ENCODE measurements around the gene PBX1. TPM values are rescaled to one million over a fixed set of nuclear protein-coding genes. Genes with fewer than 3 reads are reported as not detected.

PBX1 gene
- total RNA-seq, 2 donors from 2014 or later: 59.9 to 79.2 TPM

DNA sequence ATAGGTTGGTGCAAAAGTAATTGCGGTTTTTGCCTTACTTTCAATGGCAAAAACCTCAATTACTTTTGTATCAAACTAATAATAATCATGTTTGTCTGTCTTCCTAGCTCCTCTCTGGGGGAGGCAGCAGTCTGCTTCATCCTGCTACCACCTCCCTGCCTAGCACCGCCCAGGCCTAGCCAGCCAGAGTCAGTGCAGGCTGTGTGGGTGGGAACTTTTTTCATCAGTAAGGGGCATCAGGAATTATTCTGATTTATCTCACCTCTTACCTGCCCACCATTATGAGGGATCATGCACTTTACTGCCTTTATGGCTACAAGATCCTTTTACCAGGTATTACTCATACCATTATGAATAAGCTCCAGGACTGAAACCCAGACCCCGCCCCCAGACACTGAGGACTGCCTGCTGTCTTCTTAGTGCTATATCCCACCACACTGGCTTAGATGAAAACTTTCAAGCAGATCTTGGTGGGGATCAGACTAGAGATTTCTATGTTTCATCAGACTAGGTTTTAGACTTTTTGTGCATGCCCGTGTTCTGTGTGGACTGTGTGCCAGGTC, 116.4 kb downstream of the PBX1 start:
- Histone ChIP-seq H3K9ac (ENCODE audit: extremely low read depth, low read length, poor library complexity, severe bottlenecking) (no peak overlapping the region), H3K4me1 (ENCODE audit: control insufficient read depth, insufficient read depth, low read length) (no peaks in the 10 kb centered on the region), H3K36me3 (ENCODE audit: control insufficient read depth, insufficient read depth, low read length) (no peaks in the 10 kb centered on the region), H3K27me3 (ENCODE audit: control insufficient read depth, insufficient read depth, low read length, poor library complexity, severe bottlenecking) (no peaks in the 10 kb centered on the region), H3K27ac (ENCODE audit: low read depth, low read length) (no peak overlapping the region), H3K4me3 (ENCODE audit: low read length) (no peak overlapping the region), H3K9me3 (ENCODE audit: control insufficient read depth, low read length) (no peaks in the 10 kb centered on the region)
- Mint-ChIP-seq H3K27me3 (ENCODE audit: insufficient read depth) (no peaks in the 10 kb centered on the region), H3K4me1 (peaks cover 15% of the 10 kb centered on the region), H3K27ac (no peak overlapping the region), H3K9me3 (no peaks in the 10 kb centered on the region), H3K36me3 (ENCODE audit: low read depth) (peaks cover 11% of the 10 kb centered on the region), H3K4me3 (no peak overlapping the region)
- WGBS, 2 experiments (ENCODE audit: insufficient coverage in 1 of 2, insufficient read length in 1 of 2): 95 to 100% methylated on average over 1 to 4 of the region's 4 CpGs
- TF ChIP-seq, protein P1, sequence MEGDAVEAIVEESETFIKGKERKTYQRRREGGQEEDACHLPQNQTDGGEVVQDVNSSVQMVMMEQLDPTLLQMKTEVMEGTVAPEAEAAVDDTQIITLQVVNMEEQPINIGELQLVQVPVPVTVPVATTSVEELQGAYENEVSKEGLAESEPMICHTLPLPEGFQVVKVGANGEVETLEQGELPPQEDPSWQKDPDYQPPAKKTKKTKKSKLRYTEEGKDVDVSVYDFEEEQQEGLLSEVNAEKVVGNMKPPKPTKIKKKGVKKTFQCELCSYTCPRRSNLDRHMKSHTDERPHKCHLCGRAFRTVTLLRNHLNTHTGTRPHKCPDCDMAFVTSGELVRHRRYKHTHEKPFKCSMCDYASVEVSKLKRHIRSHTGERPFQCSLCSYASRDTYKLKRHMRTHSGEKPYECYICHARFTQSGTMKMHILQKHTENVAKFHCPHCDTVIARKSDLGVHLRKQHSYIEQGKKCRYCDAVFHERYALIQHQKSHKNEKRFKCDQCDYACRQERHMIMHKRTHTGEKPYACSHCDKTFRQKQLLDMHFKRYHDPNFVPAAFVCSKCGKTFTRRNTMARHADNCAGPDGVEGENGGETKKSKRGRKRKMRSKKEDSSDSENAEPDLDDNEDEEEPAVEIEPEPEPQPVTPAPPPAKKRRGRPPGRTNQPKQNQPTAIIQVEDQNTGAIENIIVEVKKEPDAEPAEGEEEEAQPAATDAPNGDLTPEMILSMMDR (conservative IDR thresholded peaks at IDR 0.05): no peak
- no peak for DNase-seq

DNA sequence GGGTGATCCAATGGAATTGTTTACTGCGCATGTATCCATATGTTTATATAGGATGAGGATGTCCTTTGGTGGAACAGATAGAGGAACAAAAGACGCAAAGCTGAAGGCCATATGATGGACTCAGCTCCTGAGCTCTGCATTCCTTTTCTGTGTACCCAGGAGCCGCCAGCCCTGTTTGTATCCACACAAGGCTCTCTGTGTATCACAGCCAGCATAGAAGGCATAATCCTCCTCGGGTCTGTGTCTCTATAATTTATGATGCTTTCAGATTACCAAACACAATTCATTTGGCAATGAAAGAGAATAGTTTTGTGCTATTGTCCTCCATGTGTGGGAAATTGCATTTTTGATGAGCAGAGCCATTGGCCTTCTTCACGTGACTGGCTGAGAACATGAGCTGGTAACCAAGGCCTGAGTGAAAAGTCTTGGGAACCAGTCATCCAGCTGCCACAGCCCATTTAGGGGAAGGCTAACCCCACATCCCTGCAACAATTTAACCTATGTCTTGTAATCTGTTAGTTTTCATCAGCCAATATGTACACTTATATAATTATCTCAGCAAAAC, 119.2 kb downstream of the PBX1 start:
- Histone ChIP-seq H3K4me3 (ENCODE audit: low read length) (no peak overlapping the region), H3K36me3 (ENCODE audit: control insufficient read depth, insufficient read depth, low read length) (no peaks in the 10 kb centered on the region), H3K27ac (ENCODE audit: low read depth, low read length) (no peak overlapping the region), H3K4me1 (ENCODE audit: control insufficient read depth, insufficient read depth, low read length) (no peaks in the 10 kb centered on the region), H3K27me3 (ENCODE audit: control insufficient read depth, insufficient read depth, low read length, poor library complexity, severe bottlenecking) (no peaks in the 10 kb centered on the region), H3K9ac (ENCODE audit: extremely low read depth, low read length, poor library complexity, severe bottlenecking) (no peak overlapping the region), H3K9me3 (ENCODE audit: control insufficient read depth, low read length) (no peaks in the 10 kb centered on the region)
- DNase-seq: no peak
- Mint-ChIP-seq H3K36me3 (ENCODE audit: low read depth) (peaks cover 14% of the 10 kb centered on the region), H3K27ac (no peak overlapping the region), H3K4me1 (peaks cover 6% of the 10 kb centered on the region), H3K27me3 (ENCODE audit: insufficient read depth) (no peaks in the 10 kb centered on the region), H3K4me3 (no peak overlapping the region), H3K9me3 (no peaks in the 10 kb centered on the region)
- TF ChIP-seq, protein P1 (conservative IDR thresholded peaks at IDR 0.05): no peak
- 91 to 100% methylated on average over 4 to 5 of the region's 5 CpGs for WGBS, 2 experiments (ENCODE audit: insufficient coverage in 1 of 2, insufficient read length in 1 of 2)

DNA sequence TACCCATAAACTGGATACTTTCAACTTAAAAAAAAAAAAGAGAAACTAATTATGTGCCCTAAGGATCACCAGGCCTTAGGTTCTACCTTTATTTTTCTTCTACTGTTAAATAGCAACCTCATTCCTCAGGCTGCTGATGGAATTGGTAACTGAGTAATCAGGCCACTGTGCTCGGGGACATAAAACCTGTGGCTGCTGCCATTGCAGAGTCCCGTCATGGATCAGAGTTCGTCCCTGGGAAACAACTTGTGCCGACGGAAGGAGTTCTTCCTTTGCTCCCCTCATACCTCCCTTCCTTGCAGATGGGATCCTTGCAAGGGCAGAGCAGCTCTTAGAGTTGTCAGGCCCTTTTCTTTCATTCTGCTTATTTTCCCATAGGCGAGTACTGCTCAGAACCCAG, 123.6 kb downstream of the PBX1 start:
- Mint-ChIP-seq H3K27me3 (ENCODE audit: insufficient read depth) (no peaks in the 10 kb centered on the region), H3K4me3 (no peak overlapping the region), H3K36me3 (ENCODE audit: low read depth) (peaks cover 22% of the 10 kb centered on the region), H3K9me3 (no peaks in the 10 kb centered on the region), H3K27ac (peak overlapping the region; percentile 52), H3K4me1 (peaks cover 10% of the 10 kb centered on the region)
- TF ChIP-seq, protein P1 (conservative IDR thresholded peaks at IDR 0.05): no peak
- H3K9me3 ChIP-seq (ENCODE audit: control insufficient read depth, low read length): no peaks in the 10 kb centered on the region
- 90 to 97% methylated on average over 5 to 6 of the region's 6 CpGs for WGBS, 2 experiments (ENCODE audit: insufficient coverage in 1 of 2, insufficient read length in 1 of 2)
- no peak overlapping the region for H3K9ac ChIP-seq (ENCODE audit: extremely low read depth, low read length, poor library complexity, severe bottlenecking)
- DNase-seq: no peak
- no peaks in the 10 kb centered on the region for H3K36me3 ChIP-seq (ENCODE audit: control insufficient read depth, insufficient read depth, low read length)
- H3K4me1 ChIP-seq (ENCODE audit: control insufficient read depth, insufficient read depth, low read length): no peaks in the 10 kb centered on the region
- H3K4me3 ChIP-seq (ENCODE audit: low read length): no peak overlapping the region
- H3K27ac ChIP-seq (ENCODE audit: low read depth, low read length): no peak overlapping the region
- H3K27me3 ChIP-seq (ENCODE audit: control insufficient read depth, insufficient read depth, low read length, poor library complexity, severe bottlenecking): no peaks in the 10 kb centered on the region

All from endodermal cell (in vitro differentiated cells).